ENCODE measurements around the gene COPS7B. TPM values are rescaled to one million over a fixed set of nuclear protein-coding genes. Genes with fewer than 3 reads are reported as not detected.

The COPS7B gene
- polyA plus RNA-seq, 4 donors: 9.5 to 36.4 (median 16.2) TPM

- WGBS, 3 donors: 90 to 92% (median 90%) methylated on average over 4 of the region's 4 CpGs
- H3K4me3 ChIP-seq (ENCODE audit: low read depth in 1 of 3, low read length in 3 of 3): no peak overlapping the region
- H3K9me3 ChIP-seq (ENCODE audit: control insufficient read depth in 2 of 2, insufficient read depth in 1 of 2, low read depth in 1 of 2, low read length in 1 of 2): no peaks in the 10 kb centered on the region
- H3K36me3 ChIP-seq (ENCODE audit: control insufficient read depth in 3 of 3, insufficient read depth in 2 of 3, low read depth in 1 of 3, low read length in 3 of 3): no peaks in the 10 kb centered on the region
- no peak for FAIRE-seq
- H3K27ac ChIP-seq (ENCODE audit: low read depth in 1 of 3, low read length in 2 of 3): no peak overlapping the region
- H3K4me1 ChIP-seq (ENCODE audit: control insufficient read depth in 3 of 3, insufficient read depth in 2 of 3, low read depth in 1 of 3, low read length in 2 of 3): no peaks in the 10 kb centered on the region
- H3K27me3 ChIP-seq (ENCODE audit: control insufficient read depth in 3 of 3, insufficient read depth in 3 of 3, low read length in 3 of 3): no peaks in the 10 kb centered on the region
- no peak for DNase-seq
These were observed 35.0 kb upstream of the COPS7B start for GRCh38 chr2:231751042-231751815.

- no peaks in the 10 kb centered on the region for H3K9me3 ChIP-seq (ENCODE audit: control insufficient read depth in 2 of 2, insufficient read depth in 1 of 2, low read depth in 1 of 2, low read length in 1 of 2)
- no peaks in the 10 kb centered on the region for H3K4me1 ChIP-seq (ENCODE audit: control insufficient read depth in 3 of 3, insufficient read depth in 2 of 3, low read depth in 1 of 3, low read length in 2 of 3)
- WGBS, 3 donors: 34 to 57% (median 41%) methylated on average over 2 of the region's 2 CpGs
- DNase-seq (no peak), FAIRE-seq (no peak)
- H3K27ac ChIP-seq (ENCODE audit: low read depth in 1 of 3, low read length in 2 of 3): no peak overlapping the region
- no peaks in the 10 kb centered on the region for H3K36me3 ChIP-seq (ENCODE audit: control insufficient read depth in 3 of 3, insufficient read depth in 2 of 3, low read depth in 1 of 3, low read length in 3 of 3)
- H3K4me3 ChIP-seq (ENCODE audit: low read depth in 1 of 3, low read length in 3 of 3): no peak overlapping the region
- H3K27me3 ChIP-seq (ENCODE audit: control insufficient read depth in 3 of 3, insufficient read depth in 3 of 3, low read length in 3 of 3): no peaks in the 10 kb centered on the region
These were observed 34.2 kb upstream of the COPS7B start for GRCh38 chr2:231752061-231752460.

GRCh38 chr2:231761735-231762134 lies 24.5 kb upstream of the COPS7B start:
- DNase-seq (no peak), FAIRE-seq (no peak)
- Histone ChIP-seq H3K27ac (ENCODE audit: low read depth in 1 of 3, low read length in 2 of 3) (no peak overlapping the region), H3K4me1 (ENCODE audit: control insufficient read depth in 3 of 3, insufficient read depth in 2 of 3, low read depth in 1 of 3, low read length in 2 of 3) (no peaks in the 10 kb centered on the region), H3K27me3 (ENCODE audit: control insufficient read depth in 3 of 3, insufficient read depth in 3 of 3, low read length in 3 of 3) (no peaks in the 10 kb centered on the region), H3K4me3 (ENCODE audit: low read depth in 1 of 3, low read length in 3 of 3) (no peak overlapping the region), H3K36me3 (ENCODE audit: control insufficient read depth in 3 of 3, insufficient read depth in 2 of 3, low read depth in 1 of 3, low read length in 3 of 3) (no peaks in the 10 kb centered on the region), H3K9me3 (ENCODE audit: control insufficient read depth in 2 of 2, insufficient read depth in 1 of 2, low read depth in 1 of 2, low read length in 1 of 2) (no peaks in the 10 kb centered on the region)
- WGBS, 3 donors: 87 to 95% (median 92%) methylated on average over 2 of the region's 2 CpGs

GRCh38 chr2:231764124-231764523 lies 22.1 kb upstream of the COPS7B start:
- DNase-seq: no peak
- H3K4me3 ChIP-seq (ENCODE audit: low read depth in 1 of 3, low read length in 3 of 3): no peak overlapping the region

GRCh38 chr2:231764760-231765159 lies 21.5 kb upstream of the COPS7B start:
- no peak for FAIRE-seq

More at GRCh38 chr2:231764124-231764523, 22.1 kb upstream of the COPS7B start:
- FAIRE-seq: no peak
- no peaks in the 10 kb centered on the region for H3K4me1 ChIP-seq (ENCODE audit: control insufficient read depth in 3 of 3, insufficient read depth in 2 of 3, low read depth in 1 of 3, low read length in 2 of 3)
- H3K27me3 ChIP-seq (ENCODE audit: control insufficient read depth in 3 of 3, insufficient read depth in 3 of 3, low read length in 3 of 3): no peaks in the 10 kb centered on the region
- no peaks in the 10 kb centered on the region for H3K36me3 ChIP-seq (ENCODE audit: control insufficient read depth in 3 of 3, insufficient read depth in 2 of 3, low read depth in 1 of 3, low read length in 3 of 3)
- H3K27ac ChIP-seq (ENCODE audit: low read depth in 1 of 3, low read length in 2 of 3): no peak overlapping the region
- no peaks in the 10 kb centered on the region for H3K9me3 ChIP-seq (ENCODE audit: control insufficient read depth in 2 of 2, insufficient read depth in 1 of 2, low read depth in 1 of 2, low read length in 1 of 2)

GRCh38 chr2:231765496-231765929 lies 20.7 kb upstream of the COPS7B start:
- FAIRE-seq (no peak), DNase-seq (no peak)
- Histone ChIP-seq H3K27me3 (ENCODE audit: control insufficient read depth in 3 of 3, insufficient read depth in 3 of 3, low read length in 3 of 3) (no peaks in the 10 kb centered on the region), H3K27ac (ENCODE audit: low read depth in 1 of 3, low read length in 2 of 3) (no peak overlapping the region), H3K4me3 (ENCODE audit: low read depth in 1 of 3, low read length in 3 of 3) (no peak overlapping the region), H3K36me3 (ENCODE audit: control insufficient read depth in 3 of 3, insufficient read depth in 2 of 3, low read depth in 1 of 3, low read length in 3 of 3) (no peaks in the 10 kb centered on the region), H3K9me3 (ENCODE audit: control insufficient read depth in 2 of 2, insufficient read depth in 1 of 2, low read depth in 1 of 2, low read length in 1 of 2) (no peaks in the 10 kb centered on the region), H3K4me1 (ENCODE audit: control insufficient read depth in 3 of 3, insufficient read depth in 2 of 3, low read depth in 1 of 3, low read length in 2 of 3) (no peaks in the 10 kb centered on the region)

More at GRCh38 chr2:231764760-231765159, 21.5 kb upstream of the COPS7B start:
- no peak overlapping the region for H3K27ac ChIP-seq (ENCODE audit: low read depth in 1 of 3, low read length in 2 of 3)
- DNase-seq: no peak
- H3K9me3 ChIP-seq (ENCODE audit: control insufficient read depth in 2 of 2, insufficient read depth in 1 of 2, low read depth in 1 of 2, low read length in 1 of 2): no peaks in the 10 kb centered on the region
- no peaks in the 10 kb centered on the region for H3K36me3 ChIP-seq (ENCODE audit: control insufficient read depth in 3 of 3, insufficient read depth in 2 of 3, low read depth in 1 of 3, low read length in 3 of 3)
- WGBS, 3 donors: 92 to 97% (median 93%) methylated on average over 4 of the region's 4 CpGs
- no peaks in the 10 kb centered on the region for H3K4me1 ChIP-seq (ENCODE audit: control insufficient read depth in 3 of 3, insufficient read depth in 2 of 3, low read depth in 1 of 3, low read length in 2 of 3)
- no peak overlapping the region for H3K4me3 ChIP-seq (ENCODE audit: low read depth in 1 of 3, low read length in 3 of 3)
- no peaks in the 10 kb centered on the region for H3K27me3 ChIP-seq (ENCODE audit: control insufficient read depth in 3 of 3, insufficient read depth in 3 of 3, low read length in 3 of 3)

- no peak overlapping the region for H3K27ac ChIP-seq (ENCODE audit: low read depth in 1 of 3, low read length in 2 of 3)
- 68 to 73% (median 69%) methylated on average over 6 of the region's 6 CpGs for WGBS, 3 donors
- no peaks in the 10 kb centered on the region for H3K36me3 ChIP-seq (ENCODE audit: control insufficient read depth in 3 of 3, insufficient read depth in 2 of 3, low read depth in 1 of 3, low read length in 3 of 3)
- DNase-seq (no peak), FAIRE-seq (no peak)
- H3K4me1 ChIP-seq (ENCODE audit: control insufficient read depth in 3 of 3, insufficient read depth in 2 of 3, low read depth in 1 of 3, low read length in 2 of 3): no peaks in the 10 kb centered on the region
- no peak overlapping the region for H3K4me3 ChIP-seq (ENCODE audit: low read depth in 1 of 3, low read length in 3 of 3)
- H3K27me3 ChIP-seq (ENCODE audit: control insufficient read depth in 3 of 3, insufficient read depth in 3 of 3, low read length in 3 of 3): no peaks in the 10 kb centered on the region
- H3K9me3 ChIP-seq (ENCODE audit: control insufficient read depth in 2 of 2, insufficient read depth in 1 of 2, low read depth in 1 of 2, low read length in 1 of 2): no peaks in the 10 kb centered on the region
These were observed 16.8 kb upstream of the COPS7B start for GRCh38 chr2:231769170-231770136.

- Histone ChIP-seq H3K27me3 (ENCODE audit: control insufficient read depth in 3 of 3, insufficient read depth in 3 of 3, low read length in 3 of 3) (no peaks in the 10 kb centered on the region), H3K27ac (ENCODE audit: low read depth in 1 of 3, low read length in 2 of 3) (peak overlapping the region in 1 of 3 donors; percentile 94), H3K4me3 (ENCODE audit: low read depth in 1 of 3, low read length in 3 of 3) (peak overlapping the region; percentile 62 to 92 (median 80)), H3K9me3 (ENCODE audit: control insufficient read depth in 2 of 2, insufficient read depth in 1 of 2, low read depth in 1 of 2, low read length in 1 of 2) (no peaks in the 10 kb centered on the region), H3K4me1 (ENCODE audit: control insufficient read depth in 3 of 3, insufficient read depth in 2 of 3, low read depth in 1 of 3, low read length in 2 of 3) (peaks cover 0 to 5% (median 4%) of the 10 kb centered on the region in 3 donors), H3K36me3 (ENCODE audit: control insufficient read depth in 3 of 3, insufficient read depth in 2 of 3, low read depth in 1 of 3, low read length in 3 of 3) (no peaks in the 10 kb centered on the region)
- FAIRE-seq (no peak), DNase-seq (peak; percentile 24 to 53)
- WGBS, 3 donors: 5 to 11% (median 7%) methylated on average over 34 to 51 of the region's 51 CpGs
These were observed 5.9 kb upstream of the COPS7B start for GRCh38 chr2:231780123-231780908.

All from small intestine (tissue), 7 donors.